HG03520 (cell line): Measurements from ENCODE around the gene GSG1L.

Experiments
- ATAC-seq: cut with Tn5 transposase; IDR thresholded peaks from one replicate; pipeline ENCODE4 v1.9.1; 2021; ENCODE audit warnings: mild to moderate bottlenecking, moderate library complexity; ENCODE audit not compliant: unreplicated experiment

The GSG1L gene

GRCh38 chr16:28027055-28027454 is 36.5 kb downstream of the GSG1L start:
- no peak for ATAC-seq

- no peak for ATAC-seq
These were observed 37.9 kb downstream of the GSG1L start for GRCh38 chr16:28025631-28026030.

GRCh38 chr16:28019218-28019617 is 44.3 kb downstream of the GSG1L start:
- ATAC-seq: no peak

GRCh38 chr16:28014851-28015250 is 48.7 kb downstream of the GSG1L start:
- ATAC-seq: no peak

- no peak for ATAC-seq
These were observed 49.6 kb downstream of the GSG1L start for GRCh38 chr16:28013878-28014277.

- ATAC-seq: no peak
These were observed 50.1 kb downstream of the GSG1L start for GRCh38 chr16:28013392-28013791.

GRCh38 chr16:28011971-28012445 is 51.5 kb downstream of the GSG1L start:
- no peak for ATAC-seq

- ATAC-seq: no peak
These were observed 52.3 kb downstream of the GSG1L start for GRCh38 chr16:28011223-28011622.

GRCh38 chr16:28010671-28011070 is 52.8 kb downstream of the GSG1L start:
- no peak for ATAC-seq

GRCh38 chr16:28009586-28010373 is 53.7 kb downstream of the GSG1L start:
- no peak for ATAC-seq

- ATAC-seq: no peak
These were observed 59.6 kb downstream of the GSG1L start for GRCh38 chr16:28003923-28004322.

GRCh38 chr16:28003021-28003865 is 60.3 kb downstream of the GSG1L start:
- no peak for ATAC-seq

- ATAC-seq: no peak
These were observed 61.9 kb downstream of the GSG1L start for GRCh38 chr16:28001642-28002041.

- no peak for ATAC-seq
These were observed 62.3 kb downstream of the GSG1L start for GRCh38 chr16:28001184-28001583.

GRCh38 chr16:28000314-28001169 is 63.0 kb downstream of the GSG1L start:
- ATAC-seq: no peak

- no peak for ATAC-seq
These were observed 63.8 kb downstream of the GSG1L start for GRCh38 chr16:27999687-28000086.

- no peak for ATAC-seq
These were observed 68.1 kb downstream of the GSG1L start for GRCh38 chr16:27995378-27995777.

GRCh38 chr16:27994686-27995085 is 68.8 kb downstream of the GSG1L start:
- ATAC-seq: no peak

GRCh38 chr16:27993587-27993986 is 69.9 kb downstream of the GSG1L start:
- ATAC-seq: no peak

GRCh38 chr16:27991876-27992275 is 71.6 kb downstream of the GSG1L start:
- no peak for ATAC-seq

GRCh38 chr16:27985981-27986380 is 77.5 kb downstream of the GSG1L start:
- no peak for ATAC-seq
